HEK293 (cell line): ENCODE results near the gene CACNA2D3.

Source experiments
- BCL11A ChIP-seq: fragments of 450-650 bp; formaldehyde crosslinking; IDR thresholded peaks from 2 replicates; pipeline ENCODE4 v1.5.1; 2016; ENCODE audit warnings: low read depth, missing biosample characterization, missing genetic modification characterization
- CTCF ChIP-seq: fragments of 450-650 bp; formaldehyde crosslinking; IDR thresholded peaks from 2 replicates; pipeline ENCODE4 v1.5.1; 2016; ENCODE audit warnings: missing biosample characterization, missing genetic modification characterization
- SP2 ChIP-seq: fragments of 450-650 bp; formaldehyde crosslinking; IDR thresholded peaks from 2 replicates; pipeline ENCODE4 v1.5.1; 2016; ENCODE audit warnings: missing biosample characterization, missing genetic modification characterization
- ZFP69B ChIP-seq: fragments of 450-650 bp; formaldehyde crosslinking; IDR thresholded peaks from 2 replicates; pipeline ENCODE4 v1.5.1; 2016; ENCODE audit warnings: missing biosample characterization, missing genetic modification characterization
- ZNF221 ChIP-seq: fragments of 450-650 bp; formaldehyde crosslinking; IDR thresholded peaks from 2 replicates; pipeline ENCODE4 v1.5.1; 2017; ENCODE audit warnings: missing biosample characterization, missing genetic modification characterization, borderline replicate concordance
- ZNF248 ChIP-seq: fragments of 450-650 bp; formaldehyde crosslinking; IDR thresholded peaks from 2 replicates; pipeline ENCODE4 v1.5.1; 2017; ENCODE audit warnings: missing biosample characterization, missing genetic modification characterization
- ZNF302 ChIP-seq: fragments of 450-650 bp; formaldehyde crosslinking; IDR thresholded peaks from 2 replicates; pipeline ENCODE4 v1.5.1; 2016; ENCODE audit warnings: missing biosample characterization, missing genetic modification characterization, low read depth
- ZNF37A ChIP-seq: fragments of 450-650 bp; IDR thresholded peaks from 2 replicates; pipeline ENCODE4 v1.5.1; 2018; ENCODE audit warnings: missing biosample characterization, missing genetic modification characterization
- ZNF600 ChIP-seq: fragments of 450-650 bp; formaldehyde crosslinking; IDR thresholded peaks from 2 replicates; pipeline ENCODE4 v1.5.1; 2016; ENCODE audit warnings: missing biosample characterization, missing genetic modification characterization
- ZNF670 ChIP-seq: fragments of 450-650 bp; formaldehyde crosslinking; IDR thresholded peaks from 2 replicates; pipeline ENCODE4 v1.5.1; 2016; ENCODE audit warnings: missing biosample characterization, missing genetic modification characterization, low read depth

DNA sequence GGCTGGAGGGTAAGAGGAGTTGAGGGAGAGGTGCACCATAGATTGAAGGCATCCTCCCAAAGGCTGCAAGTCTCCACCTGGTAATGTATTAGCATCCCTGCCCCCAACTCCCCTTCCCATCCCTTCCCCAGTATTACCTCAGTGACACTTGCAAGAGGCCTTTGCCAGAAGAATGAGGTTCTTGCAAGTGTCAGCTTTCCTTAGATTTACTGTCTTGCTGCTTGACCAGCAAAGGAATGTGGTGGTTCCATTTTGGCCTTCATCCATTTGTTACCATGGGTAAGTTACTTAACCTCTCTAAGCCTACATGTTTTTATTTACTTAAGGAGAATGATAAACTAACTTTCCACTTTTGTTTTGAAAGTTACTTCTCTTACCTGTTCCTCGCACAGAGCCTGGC is 696.6 kb downstream of the CACNA2D3 start:
- TF ChIP-seq ZNF37A (no peak), ZNF221 (tag by site-specific recombination) (no peak), CTCF (tag by site-specific recombination) (no peak), BCL11A (tag by site-specific recombination) (no peak), ZNF600 (tag by site-specific recombination) (no peak), ZNF670 (tag by site-specific recombination) (no peak), ZNF248 (no peak), SP2 (tag by site-specific recombination) (no peak), ZFP69B (no peak), ZNF302 (tag by site-specific recombination) (no peak)
